ENCODE data around the gene NTM.

The NTM gene

GRCh38 chr11:131850507-131850906, 480.1 kb downstream of the NTM start:
- no peak for DNase-seq (ENCODE audit: low read depth in 3 of 3, low spot score in 1 of 3)

GRCh38 chr11:131851964-131852755, 481.7 kb downstream of the NTM start:
- no peak for DNase-seq (ENCODE audit: low read depth in 3 of 3, low spot score in 1 of 3)

GRCh38 chr11:131852757-131853156, 482.3 kb downstream of the NTM start:
- no peak for DNase-seq (ENCODE audit: low read depth in 3 of 3, low spot score in 1 of 3)

GRCh38 chr11:131854391-131854790, 484.0 kb downstream of the NTM start:
- DNase-seq (ENCODE audit: low read depth in 3 of 3, low spot score in 1 of 3), result no peak

GRCh38 chr11:131855320-131855719, 484.9 kb downstream of the NTM start:
- no peak for DNase-seq (ENCODE audit: low read depth in 3 of 3, low spot score in 1 of 3)

GRCh38 chr11:131857246-131857645, 486.8 kb downstream of the NTM start:
- no peak for DNase-seq (ENCODE audit: low read depth in 3 of 3, low spot score in 1 of 3)

- no peak for DNase-seq (ENCODE audit: low read depth in 3 of 3, low spot score in 1 of 3)
Measured at GRCh38 chr11:131858505-131858904, 488.1 kb downstream of the NTM start.

GRCh38 chr11:131859538-131860210, 489.3 kb downstream of the NTM start:
- DNase-seq (ENCODE audit: low read depth in 3 of 3, low spot score in 1 of 3), result no peak

- no peak for DNase-seq (ENCODE audit: low read depth in 3 of 3, low spot score in 1 of 3)
Measured at GRCh38 chr11:131864228-131864627, 493.8 kb downstream of the NTM start.

- no peak for DNase-seq (ENCODE audit: low read depth in 3 of 3, low spot score in 1 of 3)
Measured at GRCh38 chr11:131865860-131866259, 495.4 kb downstream of the NTM start.

- DNase-seq (ENCODE audit: low read depth in 3 of 3, low spot score in 1 of 3), result no peak
Measured at GRCh38 chr11:131866535-131867400, 496.4 kb downstream of the NTM start.

- no peak for DNase-seq (ENCODE audit: low read depth in 3 of 3, low spot score in 1 of 3)
Measured at GRCh38 chr11:131867457-131868257, 497.2 kb downstream of the NTM start.

- no peak for DNase-seq (ENCODE audit: low read depth in 3 of 3, low spot score in 1 of 3)
Measured at GRCh38 chr11:131868629-131869507, 498.5 kb downstream of the NTM start.

- no peak for DNase-seq (ENCODE audit: low read depth in 3 of 3, low spot score in 1 of 3)
Measured at GRCh38 chr11:131870305-131870704, 499.9 kb downstream of the NTM start.

- no peak for DNase-seq (ENCODE audit: low read depth in 3 of 3, low spot score in 1 of 3)
Measured at GRCh38 chr11:131871006-131871405, 500.6 kb downstream of the NTM start.

- DNase-seq (ENCODE audit: low read depth in 3 of 3, low spot score in 1 of 3), result no peak
Measured at GRCh38 chr11:131874070-131874469, 503.7 kb downstream of the NTM start.

GRCh38 chr11:131875611-131876010, 505.2 kb downstream of the NTM start:
- DNase-seq (ENCODE audit: low read depth in 3 of 3, low spot score in 1 of 3), result no peak

GRCh38 chr11:131877246-131877942, 507.0 kb downstream of the NTM start:
- DNase-seq (ENCODE audit: low read depth in 3 of 3, low spot score in 1 of 3), result no peak

GRCh38 chr11:131880316-131880715, 509.9 kb downstream of the NTM start:
- no peak for DNase-seq (ENCODE audit: low read depth in 3 of 3, low spot score in 1 of 3)
